NK-92 (cell line): Measurements from ENCODE around the gene SNX3.
"Not testable (repeated sequence)": the region's sequence is repeated elsewhere in the genome, so short reads cannot be mapped to it uniquely, and the experiment has no call there.

Experiments used
- DNase-seq: peaks from one replicate; lab custom pipeline; 2025; ENCODE audit not compliant: unreplicated experiment; lab: John Stamatoyannopoulos, UW

Gene SNX3

DNA sequence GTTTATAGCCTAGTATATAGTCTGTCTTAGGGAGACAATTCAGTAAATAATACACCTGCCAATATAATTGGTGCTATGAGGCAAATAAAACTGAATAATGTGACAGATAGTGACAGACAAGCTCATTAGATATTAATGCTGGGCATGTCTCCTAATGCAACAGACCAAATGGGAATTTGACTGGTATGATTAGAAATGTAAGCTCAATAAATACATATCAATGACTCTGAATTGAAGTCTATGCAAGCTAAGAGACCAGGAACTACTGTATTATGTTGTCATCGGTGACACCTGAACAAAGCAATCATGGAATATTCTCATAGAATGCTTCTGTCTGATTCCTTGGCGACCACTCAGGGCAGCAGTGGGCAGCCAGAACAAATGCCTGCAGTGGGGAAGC, 2.5 kb upstream of the SNX3 start:
- DNase-seq = no peak

DNA sequence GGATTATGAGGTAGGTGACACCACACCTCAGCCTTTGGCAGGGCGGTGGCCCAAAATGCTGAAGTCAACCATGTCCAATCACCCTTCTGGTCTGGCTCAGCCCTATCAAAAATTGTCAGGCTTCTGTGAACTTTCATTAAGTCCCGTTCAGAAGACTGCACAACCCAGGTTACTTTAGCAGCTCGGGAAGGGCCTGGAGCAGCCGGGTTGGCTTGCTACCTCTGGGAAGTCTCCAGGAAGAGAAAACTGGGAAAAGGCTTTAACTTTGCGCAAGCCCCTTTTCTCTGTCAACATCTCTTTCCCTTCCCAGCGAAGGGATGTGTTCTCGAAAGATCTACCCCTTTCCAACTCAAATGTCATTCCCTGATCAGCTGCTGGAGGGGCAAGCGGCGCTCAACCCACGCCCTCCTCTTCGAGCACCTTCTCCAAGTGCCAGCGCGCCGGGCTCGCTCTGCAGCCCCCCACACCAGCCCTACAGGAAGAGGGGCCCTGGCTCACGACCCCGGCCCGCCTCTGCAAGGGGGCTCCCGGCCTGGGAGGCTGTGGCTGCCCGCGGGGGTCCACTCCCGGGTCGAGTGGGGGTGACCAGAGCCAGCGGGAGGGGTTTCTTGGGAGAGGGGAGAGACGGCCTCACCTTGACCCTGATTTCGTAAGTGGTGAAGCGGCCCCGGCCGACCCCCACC, 573 bp downstream of the SNX3 start:
- DNase-seq = no peak

DNA sequence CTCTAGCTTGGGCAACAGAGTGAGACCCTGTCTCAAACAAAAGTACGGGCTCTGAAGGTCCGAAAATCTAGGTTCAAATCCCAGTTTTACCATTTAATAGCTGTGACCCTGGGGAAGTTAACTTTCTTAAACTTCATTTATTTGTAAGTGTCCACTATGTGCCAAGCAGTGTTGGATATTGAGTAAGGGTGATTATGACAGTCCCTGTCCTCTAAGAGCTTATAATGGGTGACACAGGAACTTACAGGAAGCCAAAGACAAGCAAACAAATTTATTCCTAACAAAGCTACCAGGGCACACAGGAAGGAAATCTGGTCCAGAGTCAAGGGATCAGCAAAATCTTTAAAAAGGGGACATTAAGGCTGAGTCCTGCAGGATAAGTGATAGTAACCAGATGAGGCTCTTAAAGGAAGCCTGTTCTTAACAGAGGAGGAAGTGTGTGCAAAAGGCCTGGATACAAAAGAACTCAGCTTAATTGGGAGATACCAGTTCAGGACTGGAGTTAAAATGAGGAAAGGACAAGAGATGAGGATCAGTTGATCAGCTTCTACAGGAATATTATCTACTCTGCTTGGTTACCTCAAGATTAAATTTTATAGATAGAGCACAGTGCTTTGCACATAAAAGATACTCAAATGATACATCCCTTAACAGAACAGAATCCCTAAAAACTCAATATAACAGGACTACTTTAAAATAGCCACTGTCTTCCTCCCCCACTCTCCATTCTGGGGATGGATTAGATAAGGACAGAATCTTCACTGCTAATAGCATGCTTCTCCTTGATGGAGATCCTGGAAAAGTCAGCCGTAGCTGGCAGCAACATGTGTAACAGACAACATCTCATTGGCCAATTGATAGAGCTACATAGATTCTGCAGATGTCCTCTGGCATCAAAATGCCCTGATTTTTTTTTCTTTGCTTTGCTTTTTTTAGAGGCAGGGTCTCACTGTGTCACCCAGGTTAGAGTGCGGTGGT, 6.1 kb downstream of the SNX3 start:
- no peak for DNase-seq

DNA sequence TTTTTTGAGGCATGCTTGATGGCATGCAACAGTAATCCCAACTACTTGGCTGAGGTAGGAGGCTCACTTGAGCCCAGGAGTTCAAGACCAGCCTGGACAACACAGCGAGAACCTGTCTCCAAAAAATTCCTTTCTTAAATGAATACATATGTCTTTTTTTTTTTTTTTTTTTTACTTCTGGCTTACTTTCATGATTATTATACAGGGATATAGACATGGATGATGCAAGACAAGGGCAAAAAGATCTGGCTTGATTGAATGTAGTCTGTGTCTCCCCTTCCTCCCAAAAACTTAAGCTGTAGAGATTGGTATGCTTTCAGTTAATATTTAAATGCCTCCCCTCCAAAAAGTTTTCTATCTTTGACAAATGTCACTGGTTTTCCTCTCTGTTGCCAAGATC, 7.6 kb downstream of the SNX3 start:
- DNase-seq = no peak

DNA sequence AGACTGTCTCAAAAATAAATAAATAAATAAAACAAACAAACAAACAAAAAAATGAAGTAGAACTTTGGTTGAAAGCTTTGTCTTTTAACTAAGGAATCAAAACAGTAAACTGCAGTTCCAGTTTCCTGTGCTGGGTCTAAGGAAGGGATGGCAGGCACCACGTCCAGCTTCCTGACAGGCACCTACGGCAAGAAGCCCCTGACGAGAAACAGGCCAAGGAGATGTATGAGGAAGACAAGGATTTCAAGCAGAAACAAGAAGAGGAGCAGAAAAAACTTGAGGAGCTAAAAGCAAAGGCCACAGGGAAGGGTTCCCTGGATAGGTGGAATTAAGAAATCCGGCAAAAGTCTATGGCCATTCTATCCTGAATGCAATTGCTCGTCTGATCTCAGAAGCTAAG, 8.8 kb downstream of the SNX3 start:
- DNase-seq = no peak

DNA sequence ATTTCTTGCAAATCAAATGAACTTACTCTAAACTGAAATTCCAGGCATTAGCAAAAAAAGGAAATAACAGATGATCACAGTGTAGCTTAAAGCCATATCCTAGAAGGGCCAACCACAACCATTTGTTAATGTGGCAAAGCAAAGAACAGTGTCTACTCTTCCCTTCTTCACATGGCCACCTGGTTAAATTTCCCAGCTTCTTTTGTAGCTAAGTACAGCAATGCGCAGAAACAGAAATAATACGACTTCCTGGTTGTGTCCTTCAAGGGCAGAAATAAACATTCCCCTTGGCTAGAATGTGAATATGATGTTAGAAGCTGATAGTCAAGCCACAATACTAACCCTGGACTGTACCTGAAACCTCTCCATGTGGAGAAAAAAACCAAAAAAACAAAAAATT, 9.6 kb downstream of the SNX3 start:
- no peak for DNase-seq

DNA sequence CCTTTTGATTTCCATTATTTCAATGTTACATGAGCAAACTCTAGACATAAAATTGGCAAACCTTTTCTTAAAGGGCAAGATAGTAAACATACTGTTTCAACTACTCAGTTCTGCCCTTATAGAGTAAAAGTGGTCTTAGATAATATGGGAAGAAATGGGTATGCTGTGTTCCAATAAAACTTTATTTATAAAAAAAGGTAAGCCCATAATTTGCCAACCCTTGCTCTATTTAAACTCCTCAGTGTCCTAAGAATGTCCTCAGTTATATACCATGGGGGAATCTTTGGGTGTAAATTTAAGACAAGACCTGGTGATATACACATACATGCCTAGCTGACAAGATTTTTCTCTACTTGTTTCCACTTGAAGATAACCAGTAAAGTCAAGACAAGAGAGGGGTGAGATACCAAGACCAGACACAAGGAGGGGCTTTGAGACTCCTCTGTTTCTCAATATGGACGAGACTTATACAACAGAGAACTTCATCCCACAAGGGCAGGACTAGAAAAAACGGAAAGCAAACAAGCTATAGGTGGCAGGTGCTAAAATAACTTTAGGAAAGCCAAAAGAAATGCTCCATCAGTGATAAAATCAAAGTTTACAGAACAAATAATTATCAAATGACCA, 10.5 kb downstream of the SNX3 start:
- no peak for DNase-seq

DNA sequence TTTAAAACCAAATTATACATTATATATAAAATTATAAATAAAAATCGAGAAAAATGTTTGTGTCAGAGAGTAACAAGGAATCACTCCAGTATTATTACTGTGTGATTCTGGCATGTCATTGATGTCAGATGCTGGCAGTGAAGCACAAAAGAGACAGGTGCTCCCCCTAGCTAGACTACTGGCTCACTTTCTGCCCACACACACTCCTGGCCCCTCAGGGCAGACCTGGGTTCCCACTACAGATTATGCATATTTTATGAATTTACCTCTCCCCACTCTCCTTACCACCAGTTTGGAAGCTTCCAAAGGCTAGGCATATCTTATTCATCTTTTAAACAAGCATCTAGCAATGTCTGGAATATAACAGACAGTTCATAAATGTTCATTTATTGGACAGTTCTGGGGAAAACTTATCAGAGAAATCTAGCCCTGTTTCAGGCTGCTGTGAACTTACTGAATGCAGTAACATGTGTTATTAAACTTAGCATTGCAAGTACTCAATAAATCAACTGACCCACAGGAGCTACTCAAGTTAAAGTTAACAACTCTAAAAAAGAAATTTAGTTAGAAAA, 12.8 kb downstream of the SNX3 start:
- DNase-seq = no peak

DNA sequence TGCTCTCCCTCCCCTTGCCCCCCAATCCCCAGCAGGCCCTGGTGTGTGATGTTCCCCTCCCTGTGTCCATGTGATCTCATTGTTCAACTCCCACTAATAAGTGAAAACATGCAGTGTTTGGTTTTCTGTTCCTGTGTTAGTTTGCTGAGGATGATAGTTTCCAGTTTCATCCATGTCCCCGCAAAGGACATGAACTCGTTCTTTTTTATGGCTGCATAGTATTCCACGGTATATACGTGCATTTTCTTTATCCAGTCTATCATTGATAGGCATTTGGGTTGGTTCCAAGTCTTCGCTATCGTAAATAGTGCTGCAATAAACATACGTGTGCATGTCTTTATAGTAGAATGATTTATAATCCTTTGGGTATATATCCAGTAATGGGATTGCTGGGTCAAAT, 15.7 kb downstream of the SNX3 start:
- not testable (repeated sequence) for DNase-seq

DNA sequence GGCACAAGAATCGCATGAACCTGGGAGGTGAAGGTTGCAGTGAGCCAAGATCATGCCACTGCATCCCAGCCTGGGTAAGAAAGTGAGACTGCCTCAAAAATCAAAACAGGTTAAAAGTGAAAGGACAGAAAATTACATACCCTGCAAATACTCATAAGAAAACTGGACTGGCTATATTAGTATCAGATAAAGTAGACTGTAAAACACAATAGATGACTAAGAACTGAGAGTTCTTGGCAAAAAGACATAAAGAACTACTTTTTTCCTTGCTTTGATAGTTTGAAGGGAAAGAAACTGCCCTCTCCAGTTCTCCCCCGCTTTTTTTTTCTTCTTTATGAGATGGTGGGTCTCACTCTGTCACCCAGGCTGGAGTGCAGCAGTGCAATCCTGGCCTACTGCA, 17.0 kb downstream of the SNX3 start:
- no peak for DNase-seq

DNA sequence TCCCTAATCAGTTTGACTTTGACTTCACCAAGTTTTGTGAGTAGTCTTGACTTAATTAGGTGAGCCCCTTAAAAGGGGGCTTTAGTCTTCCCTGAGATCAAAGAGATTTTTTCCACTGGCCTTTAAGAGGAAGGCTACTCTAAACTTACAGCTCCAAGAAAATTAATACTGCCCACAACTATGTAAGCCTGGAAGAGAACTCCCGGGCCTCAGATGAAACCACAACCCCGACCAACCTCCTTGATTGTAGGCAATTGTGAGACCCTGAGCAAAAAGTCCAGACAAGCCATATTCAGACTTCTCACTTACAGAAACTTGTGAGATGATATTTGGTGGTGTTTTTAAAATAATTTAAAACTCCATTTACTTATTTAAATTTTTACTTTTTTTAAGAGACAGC, 18.1 kb downstream of the SNX3 start:
- no peak for DNase-seq

DNA sequence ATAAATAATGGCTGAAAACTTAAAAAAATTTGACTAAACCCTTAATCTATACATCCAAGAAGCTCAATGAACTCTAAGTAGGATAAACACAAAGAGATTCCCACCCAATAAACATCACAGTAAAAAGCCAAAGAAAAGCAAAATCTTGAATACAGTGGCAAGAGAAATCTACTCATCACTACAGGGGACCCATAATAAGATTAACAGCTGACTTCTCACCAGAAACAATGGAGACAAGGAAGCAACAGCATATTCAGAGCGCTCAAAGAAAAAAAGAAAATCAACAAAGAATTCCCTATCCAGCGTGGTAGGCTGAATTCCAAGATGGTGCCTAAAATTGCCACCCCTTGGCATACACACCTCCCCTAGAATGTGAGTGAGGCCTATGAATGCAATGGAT, 18.6 kb downstream of the SNX3 start:
- DNase-seq = no peak

DNA sequence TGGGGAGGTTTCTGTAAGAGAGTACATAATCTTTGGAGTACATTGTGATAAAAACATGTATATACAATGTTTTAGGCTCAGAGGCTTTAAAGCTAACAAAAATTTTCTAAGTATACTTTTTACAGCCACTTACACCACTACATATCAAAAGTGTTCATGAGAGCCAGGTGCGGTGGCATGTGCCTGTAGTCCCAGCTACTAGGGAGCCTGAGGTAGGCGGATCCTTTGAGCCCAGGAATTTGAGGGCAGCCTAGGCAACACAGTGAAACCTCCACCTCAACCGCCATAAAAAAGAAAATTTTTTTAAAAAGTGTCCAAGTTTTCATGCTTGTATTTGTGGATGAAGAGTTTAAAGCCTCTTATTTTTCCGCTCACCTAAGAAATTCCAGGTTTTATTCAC, 22.5 kb downstream of the SNX3 start:
- no peak for DNase-seq

DNA sequence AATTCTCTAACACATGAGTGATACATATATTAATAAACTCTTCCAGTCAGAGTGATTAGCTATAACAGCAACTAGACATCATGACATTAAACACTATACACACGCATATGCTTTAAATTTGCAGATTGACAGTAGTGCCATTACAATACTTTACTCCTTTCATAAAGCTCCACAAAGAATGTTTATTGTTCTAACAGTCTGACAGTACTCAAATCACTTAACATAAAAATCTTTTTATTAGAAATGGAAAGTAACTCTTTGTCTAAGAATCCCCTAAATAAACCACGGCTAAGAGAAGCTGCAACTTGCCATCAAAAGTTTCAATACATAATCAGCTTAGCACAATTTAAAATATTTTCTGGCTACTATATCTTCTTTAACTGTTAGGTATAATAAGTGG, 24.0 kb downstream of the SNX3 start:
- DNase-seq = no peak

DNA sequence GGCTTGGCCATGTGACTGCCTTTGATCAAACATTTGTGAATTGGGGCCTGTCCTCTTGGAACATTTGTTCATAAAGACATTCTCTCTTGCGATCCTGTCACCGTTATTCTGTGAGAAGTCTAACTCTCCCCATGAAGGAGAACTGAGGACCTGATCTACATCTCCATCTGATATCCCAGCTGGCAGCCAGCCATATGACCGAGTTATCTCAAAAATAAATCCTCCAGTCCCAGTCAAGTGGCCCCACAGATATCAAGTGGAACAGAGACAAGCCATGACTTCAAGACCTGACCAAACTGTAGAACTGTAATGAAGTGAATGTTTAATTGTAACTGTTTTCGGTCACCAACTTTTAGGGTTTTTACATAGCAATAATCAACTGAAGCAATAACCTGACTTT, 25.7 kb downstream of the SNX3 start:
- DNase-seq = no peak

DNA sequence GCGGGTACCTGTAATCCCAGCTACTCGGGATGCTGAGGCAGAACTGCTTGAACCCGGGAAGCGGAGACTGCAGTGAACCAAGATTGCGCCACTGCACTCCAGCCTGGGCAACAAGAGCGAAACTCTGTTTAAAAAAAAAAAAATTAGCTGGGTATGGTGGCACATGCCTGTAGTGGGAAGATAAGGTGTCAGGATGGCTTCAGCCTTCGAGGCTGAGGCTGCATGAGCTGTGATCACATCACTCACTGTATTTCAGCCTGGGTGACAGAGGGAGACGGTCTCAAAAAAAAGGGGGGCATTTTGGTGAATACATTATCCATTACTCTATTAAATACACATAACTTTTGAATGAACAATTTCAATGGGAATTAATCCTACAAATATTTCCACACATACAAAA, 32.4 kb downstream of the SNX3 start:
- no peak for DNase-seq

DNA sequence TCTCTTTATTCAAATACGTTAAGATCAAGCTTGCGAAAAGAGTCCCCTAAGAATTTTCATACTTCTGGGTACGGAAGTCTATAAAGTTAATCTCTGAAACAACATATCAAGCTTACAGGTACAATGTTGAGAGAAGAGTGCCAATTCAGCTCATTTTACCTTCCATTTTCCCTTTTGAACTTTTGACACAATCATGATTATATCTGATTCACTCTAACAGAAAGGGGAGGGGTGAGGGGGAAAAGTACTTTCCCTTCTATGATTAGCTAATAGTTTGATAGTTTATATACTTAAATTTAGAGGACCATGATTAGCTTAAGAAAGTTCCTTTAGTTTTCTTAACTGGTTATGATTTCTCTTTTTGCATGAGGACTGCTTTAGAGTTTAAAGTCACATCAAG, 33.5 kb downstream of the SNX3 start:
- no peak for DNase-seq

DNA sequence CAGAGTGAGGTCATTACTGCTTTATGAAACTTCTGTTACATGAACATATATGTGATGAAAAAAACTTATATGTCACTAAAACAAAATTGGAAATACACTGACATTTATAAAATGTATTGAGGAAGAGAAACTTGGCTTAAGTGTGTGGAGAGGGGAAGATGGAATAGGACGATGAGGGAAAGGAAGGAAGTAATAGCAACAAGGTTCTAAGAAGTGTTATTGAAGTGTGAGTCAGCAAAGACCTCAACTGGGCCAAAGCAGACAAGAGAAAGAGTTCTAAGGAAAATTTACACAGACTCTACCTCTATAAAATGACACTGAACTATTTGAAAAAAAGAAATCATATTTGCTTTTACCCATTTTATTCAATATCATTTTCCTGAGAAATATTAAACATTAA, 38.3 kb downstream of the SNX3 start:
- no peak for DNase-seq

DNA sequence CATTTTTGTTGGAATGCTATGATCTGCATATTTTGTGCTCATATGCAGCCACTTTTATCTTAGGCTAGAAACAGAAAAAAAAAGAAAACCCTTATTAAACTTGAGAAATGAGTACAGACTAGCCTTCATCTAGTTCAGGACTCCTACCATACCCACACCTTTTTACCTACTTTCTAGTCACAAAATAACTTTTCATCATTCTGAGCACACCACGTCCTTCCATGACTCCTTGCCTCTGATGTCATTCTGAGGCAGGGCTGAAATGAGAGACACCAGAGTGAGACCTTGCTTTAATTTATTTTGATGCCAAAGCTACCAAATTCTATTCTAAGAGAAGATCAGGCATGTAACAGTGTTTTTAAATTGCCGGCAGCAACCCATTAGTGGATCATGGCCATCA, 38.8 kb downstream of the SNX3 start:
- no peak for DNase-seq

DNA sequence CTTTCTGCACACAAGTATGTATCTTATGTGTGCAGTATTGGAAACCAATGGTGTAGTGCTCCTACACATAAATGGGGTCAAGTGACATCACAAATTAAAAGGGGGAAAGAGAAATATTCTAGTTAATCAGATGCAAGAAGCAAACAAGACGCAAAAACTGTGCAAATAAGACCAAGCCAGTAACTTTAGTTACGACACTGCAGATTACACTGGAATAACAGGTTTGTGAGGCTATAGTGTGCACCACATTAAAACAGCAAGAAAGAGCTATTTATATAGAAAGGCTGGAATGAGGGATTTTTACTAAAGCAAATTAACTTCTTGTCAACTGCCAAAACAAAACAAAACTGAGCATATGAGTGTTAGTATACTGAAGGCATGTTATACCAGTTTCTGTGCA, 49.2 kb downstream of the SNX3 start:
- no peak for DNase-seq

DNA sequence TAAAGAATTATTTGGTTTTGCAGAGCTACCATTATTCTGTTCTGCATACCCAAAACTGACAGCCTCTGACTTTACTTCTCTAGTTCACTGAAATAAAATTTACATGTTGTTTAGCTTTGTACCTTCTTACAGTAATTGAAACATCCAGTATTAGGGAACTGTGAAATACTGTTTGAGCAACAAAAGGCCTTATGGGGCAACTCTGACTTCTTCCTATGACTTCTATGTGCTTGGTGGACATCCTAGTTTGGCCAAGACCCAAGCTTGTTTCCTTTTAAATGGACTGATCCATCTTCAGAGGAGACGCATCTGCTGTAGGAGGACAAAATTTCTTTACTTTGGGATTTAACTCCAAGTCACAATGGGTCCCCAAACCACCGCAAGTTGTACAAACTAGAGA, 50.3 kb downstream of the SNX3 start:
- no peak for DNase-seq

DNA sequence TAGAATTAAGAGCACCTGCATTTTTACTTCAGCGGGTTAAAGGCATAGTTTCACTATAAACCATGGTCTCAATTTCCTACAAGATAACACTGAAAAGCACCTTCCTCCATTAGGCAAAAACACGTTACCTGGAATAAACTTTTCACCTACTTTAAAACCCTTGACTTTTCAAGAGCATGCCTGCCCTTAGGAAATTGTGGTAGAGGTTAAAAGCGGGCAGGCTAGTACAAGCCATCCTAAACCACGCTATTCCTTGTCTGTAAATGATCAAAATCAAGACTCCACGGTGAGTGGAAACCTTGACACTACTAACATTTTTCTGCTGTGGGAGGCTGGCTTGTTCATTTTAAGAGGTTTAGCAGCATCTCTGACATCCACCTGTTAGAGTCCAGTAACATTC, 51.1 kb downstream of the SNX3 start:
- DNase-seq = no peak
